IPS DF 4.7 (cell line): ENCODE data around the gene RNF225.
A peak's percentile ranks its signal among the peaks of the same experiment; 100 is the strongest.
"Not testable (repeated sequence)": the region's sequence is repeated elsewhere in the genome, so short reads cannot be mapped to it uniquely, and the experiment has no call there.

ENCODE experiments used
- DNase-seq: peaks from one replicate; pipeline ENCODE4 v3.0.0-alpha.2; 2013; ENCODE audit warnings: low spot score; ENCODE audit errors: extremely low read depth

Gene RNF225

GRCh38 chr19:58386576-58387337 is 8.7 kb upstream of the RNF225 start, which contains the start of gene RPS5:
Gene RPS5 (plus strand): TSS chr19:58387269. CDS start chr19:58388138, 869 bp downstream.
- DNase-seq: peak; percentile 99

DNA sequence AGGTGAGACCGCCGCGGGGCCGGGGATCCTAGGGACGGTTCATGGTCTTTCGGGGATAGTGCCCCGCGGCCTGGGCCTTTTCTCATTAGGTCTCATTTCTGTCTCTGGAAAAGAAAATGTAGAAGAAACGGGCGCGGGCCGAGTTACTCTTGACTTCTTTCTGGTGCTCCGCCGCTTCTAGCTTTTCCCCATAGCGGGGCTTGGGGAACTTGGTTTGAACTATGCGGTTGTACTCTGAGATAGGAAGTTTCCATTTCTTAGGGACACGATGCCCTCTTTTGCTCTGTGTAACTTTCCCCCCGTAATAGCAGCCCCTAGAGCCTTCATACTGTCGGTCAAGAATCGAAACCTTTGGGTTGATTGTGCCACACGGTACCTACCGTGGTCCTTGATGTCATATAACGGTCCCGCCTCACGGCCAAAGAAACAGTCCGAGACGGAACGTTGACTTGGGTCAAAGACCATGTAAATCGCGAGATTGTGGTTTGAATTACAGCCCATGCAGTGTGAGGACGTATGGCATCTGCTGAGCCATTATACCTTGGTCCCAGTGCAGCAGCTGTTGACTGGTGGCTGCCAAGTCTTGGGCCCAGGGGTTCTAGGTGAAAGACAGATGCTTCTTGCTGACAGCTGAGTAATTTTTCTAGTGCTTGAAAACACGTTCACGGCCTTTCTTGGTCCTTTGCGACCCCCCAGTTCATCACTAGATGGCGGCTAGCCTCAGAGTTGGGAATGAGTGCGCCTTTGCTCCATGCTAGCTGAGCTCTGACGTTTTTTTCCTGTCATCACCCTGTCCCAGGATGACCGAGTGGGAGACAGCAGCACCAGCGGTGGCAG is 7.9 kb upstream of the RNF225 start:
- no peak for DNase-seq

DNA sequence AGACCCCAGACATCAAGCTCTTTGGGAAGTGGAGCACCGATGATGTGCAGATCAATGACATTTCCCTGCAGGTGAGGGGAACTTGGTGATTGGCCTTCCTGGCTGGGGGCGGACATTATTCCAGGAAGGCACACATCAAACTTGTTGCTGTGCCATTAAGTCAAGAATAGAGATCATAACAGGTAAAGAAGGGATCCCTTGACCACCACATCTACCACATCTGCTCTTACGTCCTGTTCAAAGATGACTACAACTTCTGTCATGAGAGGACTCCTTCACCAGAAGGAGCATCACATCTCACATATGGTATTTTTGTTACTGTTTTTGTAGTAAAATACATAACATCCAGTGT is 7.3 kb upstream of the RNF225 start:
- no peak for DNase-seq

- no peak for DNase-seq
These were observed 2.3 kb upstream of the RNF225 start for GRCh38 chr19:58392945-58393724.

GRCh38 chr19:58393725-58394033 is 1.8 kb upstream of the RNF225 start:
- no peak for DNase-seq

DNA sequence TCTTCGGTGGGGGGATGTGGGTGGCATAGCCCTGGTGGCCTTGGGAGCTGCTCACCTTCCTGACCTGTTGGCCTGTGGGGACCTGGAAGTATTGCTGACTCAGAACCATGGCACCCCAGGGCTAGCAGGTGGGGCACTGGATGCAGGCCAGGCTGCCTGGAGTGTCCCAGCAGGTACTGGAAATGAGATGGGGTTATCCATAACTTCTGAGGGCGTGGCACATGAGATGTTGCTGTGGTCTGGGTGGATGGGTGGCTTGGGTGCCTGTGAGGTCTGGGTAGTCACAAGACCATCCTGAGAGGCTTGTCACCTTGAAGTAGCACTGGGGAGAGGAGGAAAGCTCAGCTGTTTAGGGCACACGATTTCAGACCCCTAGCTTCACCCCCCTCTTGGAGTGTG is 636 bp upstream of the RNF225 start:
- no peak for DNase-seq

GRCh38 chr19:58395979-58396627 is 647 bp downstream of the RNF225 start:
- DNase-seq: no peak

- no peak for DNase-seq
These were observed 1.5 kb downstream of the RNF225 start for GRCh38 chr19:58396691-58397532.

DNA sequence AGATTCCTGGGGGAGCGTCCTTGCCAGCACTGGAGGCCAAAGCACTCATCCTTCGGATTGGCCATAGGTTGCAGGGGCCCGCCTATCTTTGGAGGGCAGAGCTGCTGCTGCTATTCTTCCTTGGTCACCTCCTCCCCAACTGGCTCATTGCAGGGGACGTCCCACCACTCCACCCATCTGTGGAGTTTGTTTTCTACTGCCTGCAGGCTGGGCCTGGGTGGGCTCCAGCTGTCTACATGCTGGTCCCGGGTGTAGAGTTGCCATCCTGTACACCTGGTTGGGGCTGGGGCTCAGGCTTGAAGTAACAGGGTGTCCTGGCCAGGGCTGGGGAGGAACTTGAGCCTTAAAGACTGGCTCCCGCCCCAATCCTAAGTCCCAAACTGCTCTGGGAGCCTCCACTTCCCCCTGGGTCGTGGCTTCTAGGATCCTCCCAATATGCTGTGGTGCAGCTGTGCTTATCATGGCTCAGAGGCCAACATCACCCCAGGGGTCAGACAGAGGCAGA is 2.1 kb downstream of the RNF225 start:
- no peak for DNase-seq

GRCh38 chr19:58398087-58398486 is 2.6 kb downstream of the RNF225 start:
- no peak for DNase-seq

- no peak for DNase-seq
These were observed 3.1 kb downstream of the RNF225 start for GRCh38 chr19:58398545-58398944.

- DNase-seq: no peak
These were observed 4.4 kb downstream of the RNF225 start for GRCh38 chr19:58399903-58400302.

GRCh38 chr19:58400316-58400915 is 5.0 kb downstream of the RNF225 start:
- no peak for DNase-seq

DNA sequence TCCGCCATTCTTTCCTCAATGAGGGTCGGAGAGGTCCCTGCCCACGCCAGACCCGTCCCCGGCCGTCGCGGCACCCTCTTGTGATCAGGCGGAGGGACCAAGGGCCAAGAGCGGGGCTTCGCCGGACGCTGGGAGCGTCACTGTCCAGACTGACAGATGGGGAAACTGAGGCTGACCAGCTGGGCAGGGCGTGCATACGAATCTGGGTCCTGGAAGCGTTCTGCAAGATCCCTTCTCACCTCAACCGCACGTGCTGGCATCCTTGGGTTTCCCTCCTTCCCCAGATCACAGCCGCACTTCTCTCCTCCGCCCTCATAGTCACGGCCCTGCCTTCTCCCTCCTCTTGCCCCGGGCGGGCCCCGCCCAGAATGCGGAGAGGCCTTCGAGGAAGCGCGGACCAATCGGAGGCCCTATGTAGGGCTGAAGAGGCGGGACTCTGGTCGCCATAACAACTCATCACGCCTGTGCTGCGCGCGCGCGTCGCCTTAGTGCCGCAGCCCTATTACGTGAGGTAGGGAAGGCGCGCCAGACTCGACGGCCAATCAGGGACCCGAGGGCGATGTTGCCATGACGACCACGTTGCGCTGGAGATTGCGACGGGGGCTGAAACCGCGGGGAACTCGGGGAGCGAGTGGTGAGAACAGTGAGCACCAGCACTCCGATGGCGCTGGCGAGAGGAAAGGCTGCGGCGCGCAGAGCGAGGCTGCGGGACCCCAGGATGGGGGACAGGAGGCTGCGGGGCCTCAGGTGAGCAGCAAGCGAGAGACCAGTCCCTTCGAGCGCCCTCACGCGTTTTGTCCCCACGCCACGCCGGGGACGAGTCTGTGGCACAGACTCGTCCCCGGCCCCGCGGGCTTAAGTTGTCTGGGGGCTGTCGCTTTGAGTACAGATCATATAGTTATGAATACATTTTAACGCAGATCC is 5.7 kb downstream of the RNF225 start:
- peak; percentile 99 for DNase-seq

- DNase-seq: no peak
These were observed 6.5 kb downstream of the RNF225 start for GRCh38 chr19:58401840-58402421.

- not testable (repeated sequence) for DNase-seq
These were observed 8.5 kb downstream of the RNF225 start for GRCh38 chr19:58403920-58404478.

DNA sequence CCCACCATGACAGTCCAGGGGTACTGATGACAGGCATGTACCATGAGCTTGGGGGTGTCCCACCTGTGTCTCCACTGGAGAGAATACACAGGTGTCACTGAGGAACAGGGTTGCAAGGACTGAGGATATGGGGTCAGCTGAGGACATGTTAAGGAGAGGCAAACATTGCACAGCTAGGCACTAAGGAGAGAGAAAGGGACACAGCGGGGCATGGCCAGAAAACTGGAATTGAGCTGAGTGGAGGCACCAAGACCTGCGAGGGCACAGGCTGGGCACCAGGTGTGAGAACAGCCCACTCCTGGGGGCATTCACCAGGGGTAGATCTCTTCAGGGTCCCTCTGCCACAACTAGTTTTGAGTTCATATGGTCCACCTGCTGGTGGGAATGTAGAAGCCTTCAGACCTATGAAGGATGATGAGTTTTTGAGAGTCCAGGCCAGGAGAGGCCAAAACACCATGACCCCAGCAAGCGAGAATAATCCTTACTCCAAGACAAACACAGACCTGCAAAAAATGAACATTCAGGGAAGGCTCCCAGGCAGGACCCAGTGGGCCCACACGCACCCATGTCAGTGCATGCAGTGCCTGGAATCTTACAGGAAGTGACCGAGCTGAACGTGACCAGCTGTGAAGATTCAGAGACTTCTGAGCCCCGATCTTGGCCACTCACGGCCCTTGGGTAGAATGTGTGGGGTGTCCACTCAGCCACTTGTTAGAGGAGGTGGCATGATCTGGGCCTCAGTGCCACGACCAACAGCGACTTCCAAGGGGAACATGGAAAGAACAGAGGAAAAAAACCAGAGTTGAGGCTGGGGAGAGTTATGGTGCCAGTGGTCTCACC is 11.6 kb downstream of the RNF225 start:
- DNase-seq: no peak
